ENCODE results near the gene UBE2M.

Gene UBE2M

DNA sequence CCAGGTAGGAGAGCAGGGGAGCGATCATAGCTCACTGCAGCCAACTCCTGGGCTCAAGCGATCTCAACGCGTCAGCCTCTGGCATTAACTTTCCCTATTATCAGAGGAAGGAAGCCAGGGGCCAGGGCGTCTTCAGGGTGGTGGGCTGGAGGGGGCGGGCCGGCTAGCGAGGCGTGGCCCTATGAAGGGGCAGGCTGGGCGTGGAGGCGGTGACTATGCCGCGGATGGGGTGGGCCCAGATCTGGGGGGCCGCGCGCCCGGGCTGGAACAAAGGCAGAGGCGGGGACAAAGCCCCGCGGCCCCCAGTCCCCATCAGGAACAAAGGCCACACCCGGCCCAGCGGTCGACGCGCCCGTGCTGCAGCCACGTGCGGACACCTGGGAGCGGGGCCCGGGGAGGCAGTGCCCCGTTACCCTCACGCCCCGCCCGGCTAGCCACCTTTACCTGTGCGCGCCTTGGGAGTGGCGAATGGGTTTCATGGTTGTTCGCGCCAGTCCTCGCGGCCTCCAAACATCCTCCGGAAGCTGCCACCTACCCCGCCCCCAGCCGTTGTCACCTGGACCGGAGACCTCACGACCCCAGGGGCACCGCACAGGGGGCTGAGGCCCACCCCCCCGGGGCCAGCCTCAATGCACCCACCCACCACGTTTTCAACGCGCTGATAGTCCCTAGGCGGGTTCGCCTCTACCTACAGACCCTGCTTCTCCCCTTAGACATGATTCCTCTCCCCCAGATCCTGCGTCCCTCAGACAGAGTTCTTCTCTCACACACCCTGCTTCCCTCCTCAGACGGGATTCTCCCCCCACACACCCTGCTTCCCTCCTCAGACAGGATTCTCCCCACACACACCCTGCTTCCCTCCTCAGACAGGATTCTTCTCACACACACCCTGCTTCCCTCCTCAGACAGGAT lies 19.9 kb downstream of the UBE2M start:
- peak; percentile 81 for DNase-seq

DNA sequence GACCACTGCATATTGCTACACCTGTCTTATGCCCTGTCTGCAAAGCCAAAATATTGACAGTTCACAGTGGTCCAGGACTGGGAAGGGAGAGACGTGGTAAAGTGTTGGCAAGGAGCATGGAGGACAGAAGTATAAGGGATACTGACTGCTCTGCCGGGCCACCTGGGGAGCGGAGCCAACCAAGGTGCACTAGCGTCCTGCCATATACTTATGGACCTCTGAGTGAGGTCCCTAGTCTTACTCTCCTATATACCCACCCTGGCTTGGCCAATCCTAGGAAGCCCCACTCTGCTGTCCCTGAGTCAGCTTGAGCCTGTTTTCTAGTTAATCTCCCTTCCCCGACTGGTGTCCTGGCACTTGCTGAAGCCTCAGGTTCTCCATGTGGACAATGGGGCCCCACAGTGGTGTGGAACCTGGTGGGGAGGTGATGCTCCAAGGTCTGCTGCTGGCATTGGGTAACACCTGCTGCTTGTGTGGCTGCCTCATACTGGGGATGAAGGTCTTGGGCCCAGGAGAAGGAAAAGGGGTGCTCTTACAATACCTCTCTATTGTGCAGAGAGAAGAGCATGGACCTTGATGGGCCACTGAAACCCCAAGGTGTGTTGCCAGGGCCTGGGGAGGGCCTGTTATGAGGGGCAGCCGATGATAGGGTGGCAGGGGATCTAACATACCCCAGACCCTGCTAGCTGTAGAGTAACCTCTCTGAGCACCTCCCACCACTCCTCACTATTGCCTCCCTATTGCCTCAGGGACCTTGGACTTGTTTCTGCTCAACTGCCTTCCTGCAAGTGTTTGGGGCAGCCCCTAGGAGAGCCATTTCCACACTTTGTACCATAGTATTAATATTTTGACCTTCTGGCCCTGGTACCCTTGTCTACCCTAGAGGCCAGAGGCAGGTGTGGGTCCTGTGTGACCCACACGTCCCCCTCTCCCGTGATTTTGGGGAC lies 21.3 kb downstream of the UBE2M start:
- no peak for DNase-seq

DNA sequence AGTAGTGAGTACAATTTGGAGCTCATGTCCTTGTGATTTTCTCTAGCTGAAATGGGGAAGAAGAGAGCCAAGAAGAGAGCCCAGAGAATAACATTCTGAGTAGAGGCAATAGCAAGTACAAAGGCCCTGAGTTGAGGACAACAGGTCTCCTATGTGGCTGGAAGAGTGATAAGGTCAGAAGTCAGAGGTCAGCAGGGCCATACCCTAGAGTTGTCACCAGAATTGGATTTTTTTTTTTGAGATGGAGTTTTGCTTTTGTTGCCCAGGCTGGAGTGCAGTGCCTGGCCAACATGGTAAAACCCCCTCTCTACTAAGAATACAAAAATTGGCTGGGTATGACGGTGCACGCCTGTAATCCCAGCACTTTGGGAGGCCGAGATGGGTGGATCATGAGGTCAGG lies 22.6 kb downstream of the UBE2M start:
- no peak for DNase-seq

DNA sequence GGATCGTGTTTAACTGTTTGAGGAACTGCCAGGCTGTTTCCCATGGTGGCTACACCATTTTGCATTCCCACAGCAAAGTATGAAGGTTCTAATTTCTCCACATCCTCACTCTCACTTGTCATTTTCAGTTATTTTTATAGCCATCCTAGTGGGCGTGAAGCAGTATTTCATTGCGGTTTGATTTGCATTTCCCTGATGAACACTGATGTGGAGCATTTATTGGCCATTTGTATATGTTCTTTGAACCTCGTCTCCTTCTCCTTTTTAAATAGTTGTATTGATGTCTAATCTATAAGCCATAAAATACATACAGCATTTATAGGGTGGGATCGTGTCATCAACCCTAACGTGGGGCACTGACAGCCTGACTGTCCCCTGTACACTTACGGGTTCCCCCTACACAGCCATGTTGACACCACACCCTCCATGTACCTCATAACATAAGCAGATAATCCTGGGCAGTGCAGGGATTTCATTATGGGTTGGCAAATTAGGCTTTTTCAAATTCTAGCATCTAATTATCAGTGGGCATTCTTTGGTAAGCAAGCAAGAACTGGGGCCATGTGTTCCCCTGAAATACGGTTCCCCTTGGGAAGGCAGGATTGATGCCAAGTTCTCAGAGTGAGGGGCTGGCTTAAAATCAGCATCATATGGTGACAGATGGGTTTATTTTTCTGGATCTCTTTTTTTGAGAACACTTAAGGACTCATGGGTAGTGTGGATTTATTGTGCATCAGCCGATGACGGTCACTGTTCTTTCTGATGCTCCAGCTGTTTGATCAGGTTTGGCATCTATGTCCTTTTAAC lies 27.2 kb downstream of the UBE2M start:
- DNase-seq: no peak

DNA sequence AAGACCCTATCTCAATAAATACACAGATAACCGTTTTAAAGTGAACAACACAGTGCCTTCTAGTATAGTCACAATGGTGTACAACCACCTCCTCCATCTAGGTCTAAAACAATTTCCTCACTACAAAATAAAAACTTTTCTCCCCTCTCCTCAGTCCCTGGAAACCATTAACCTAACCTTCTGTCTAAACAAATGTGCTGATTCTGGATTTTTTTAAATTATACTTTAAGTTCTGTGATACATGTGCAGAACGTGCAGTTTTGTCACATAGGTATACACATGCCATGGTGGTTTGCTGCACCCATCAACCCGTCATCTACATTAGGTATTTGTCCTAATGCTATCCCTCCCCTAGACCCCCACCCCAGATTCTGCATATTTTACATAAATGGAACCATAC lies 29.0 kb downstream of the UBE2M start:
- no peak for DNase-seq

DNA sequence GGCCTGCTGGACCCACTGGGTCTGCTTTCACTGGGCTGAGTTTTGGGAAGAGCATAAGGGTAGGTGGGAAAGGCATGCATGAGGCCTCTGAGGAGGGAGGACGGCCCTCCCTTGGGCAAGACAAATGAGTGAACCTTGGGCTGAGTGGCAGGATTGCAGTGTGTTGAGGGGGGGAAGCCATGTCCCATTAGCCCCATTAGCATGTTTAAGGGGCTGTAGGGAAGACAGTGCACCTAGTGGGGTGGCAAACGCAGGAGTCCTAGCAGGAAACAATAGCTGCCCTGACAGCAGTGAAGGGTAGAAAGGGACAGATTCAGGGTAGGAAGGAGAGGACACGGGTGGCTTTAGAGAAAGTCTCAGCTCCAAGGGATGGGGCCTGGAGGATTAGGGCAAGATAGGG lies 35.7 kb downstream of the UBE2M start:
- no peak for DNase-seq

DNA sequence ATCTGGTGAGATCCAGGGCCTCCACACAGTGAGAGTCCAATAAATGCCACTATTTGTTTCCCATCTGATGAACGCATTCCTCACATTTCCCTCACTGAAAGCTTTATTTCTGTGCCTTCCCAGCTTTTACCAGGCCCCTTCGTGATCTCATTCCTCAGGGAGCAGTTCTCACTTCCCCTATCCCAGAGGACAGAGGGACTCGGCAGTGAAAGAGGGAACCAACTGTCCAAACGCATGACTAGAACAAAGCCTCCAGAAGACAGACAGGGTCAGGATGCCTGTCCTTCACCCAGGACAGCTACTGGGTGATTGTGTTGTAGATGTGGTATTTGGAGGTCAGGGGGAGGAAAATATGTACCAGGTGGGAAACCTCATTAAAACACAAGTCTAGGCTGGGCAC lies 36.8 kb downstream of the UBE2M start:
- DNase-seq: no peak

DNA sequence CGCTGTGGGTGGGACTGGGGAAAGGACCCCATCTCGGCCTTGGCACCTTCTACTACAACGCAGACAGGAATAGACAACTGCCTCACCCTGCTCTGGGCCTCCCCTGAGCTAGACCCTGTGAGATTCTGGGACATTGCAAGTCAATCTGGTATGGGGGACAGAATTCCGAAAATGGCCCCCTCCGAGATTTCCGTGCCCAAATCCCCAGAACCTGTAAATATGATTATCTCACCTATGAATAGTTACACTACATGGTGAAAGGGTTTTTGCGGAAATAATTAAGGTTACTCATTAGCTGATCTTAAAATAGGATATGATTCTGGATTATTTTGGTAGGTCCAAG lies 38.2 kb downstream of the UBE2M start:
- DNase-seq: no peak

DNA sequence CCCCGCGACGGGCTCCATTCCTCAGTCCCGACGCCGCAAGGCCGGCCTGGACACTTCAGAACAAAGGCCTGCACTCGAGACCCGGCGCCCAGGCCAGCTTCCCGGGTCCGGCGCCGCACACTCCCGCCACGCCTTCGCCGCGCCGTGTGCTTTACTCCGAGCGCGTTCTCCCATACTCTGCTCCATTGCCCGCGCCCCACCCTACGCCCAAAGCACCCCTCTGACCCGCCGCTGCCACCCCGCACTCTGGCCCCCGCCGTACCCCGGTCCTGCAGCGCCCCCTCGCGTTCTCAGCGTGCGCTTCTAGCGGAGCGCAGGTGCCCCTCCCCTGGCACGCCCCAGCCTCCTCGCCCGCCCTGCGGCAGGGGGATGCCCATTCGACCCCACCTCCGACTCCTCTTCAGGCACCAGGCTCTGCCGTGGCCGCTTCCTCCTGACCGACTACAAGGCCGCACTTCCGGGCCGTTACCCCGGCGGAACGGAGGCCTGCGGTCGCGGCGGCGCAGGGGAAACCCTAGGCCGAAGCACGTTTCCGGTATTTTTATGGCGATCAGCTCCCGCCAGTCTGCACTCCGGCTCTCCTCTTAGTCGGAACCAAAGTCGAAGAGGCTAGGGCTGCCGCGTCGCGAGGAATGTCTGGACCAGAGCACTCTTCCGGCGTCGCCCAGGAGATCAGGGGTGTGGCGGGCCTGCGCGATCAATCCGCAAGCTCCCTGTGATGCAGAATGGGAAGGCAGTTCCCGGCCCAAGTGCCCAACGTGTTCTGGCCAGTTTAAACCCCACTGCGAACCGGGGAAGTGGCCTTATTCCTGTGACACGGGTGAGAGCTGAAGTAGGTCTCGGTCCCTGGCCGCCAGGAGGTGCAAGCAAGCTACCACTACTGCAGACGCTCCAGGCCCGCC lies 38.8 kb downstream of the UBE2M start, which contains the start of gene ZBTB45:
ZBTB45 (minus strand) TSS at position 456 of the 902 bp plus-strand sequence. CDS start 2,137 bp downstream, outside the sequence.
- DNase-seq: peak; percentile 96

DNA sequence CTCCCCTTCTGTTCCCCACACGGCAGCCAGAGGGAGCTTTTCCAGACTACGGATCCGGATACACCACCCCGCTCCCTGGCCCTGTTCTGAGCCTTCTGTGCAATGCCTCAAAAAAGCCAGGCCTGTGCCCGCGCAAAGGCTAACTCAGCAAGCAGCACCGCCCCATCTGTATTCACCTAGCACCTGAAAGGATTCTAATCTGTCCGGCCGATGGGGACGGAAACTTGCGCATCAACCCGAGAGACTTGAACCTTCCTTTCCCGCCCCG lies 39.4 kb downstream of the UBE2M start:
- DNase-seq: peak; percentile 80

DNA sequence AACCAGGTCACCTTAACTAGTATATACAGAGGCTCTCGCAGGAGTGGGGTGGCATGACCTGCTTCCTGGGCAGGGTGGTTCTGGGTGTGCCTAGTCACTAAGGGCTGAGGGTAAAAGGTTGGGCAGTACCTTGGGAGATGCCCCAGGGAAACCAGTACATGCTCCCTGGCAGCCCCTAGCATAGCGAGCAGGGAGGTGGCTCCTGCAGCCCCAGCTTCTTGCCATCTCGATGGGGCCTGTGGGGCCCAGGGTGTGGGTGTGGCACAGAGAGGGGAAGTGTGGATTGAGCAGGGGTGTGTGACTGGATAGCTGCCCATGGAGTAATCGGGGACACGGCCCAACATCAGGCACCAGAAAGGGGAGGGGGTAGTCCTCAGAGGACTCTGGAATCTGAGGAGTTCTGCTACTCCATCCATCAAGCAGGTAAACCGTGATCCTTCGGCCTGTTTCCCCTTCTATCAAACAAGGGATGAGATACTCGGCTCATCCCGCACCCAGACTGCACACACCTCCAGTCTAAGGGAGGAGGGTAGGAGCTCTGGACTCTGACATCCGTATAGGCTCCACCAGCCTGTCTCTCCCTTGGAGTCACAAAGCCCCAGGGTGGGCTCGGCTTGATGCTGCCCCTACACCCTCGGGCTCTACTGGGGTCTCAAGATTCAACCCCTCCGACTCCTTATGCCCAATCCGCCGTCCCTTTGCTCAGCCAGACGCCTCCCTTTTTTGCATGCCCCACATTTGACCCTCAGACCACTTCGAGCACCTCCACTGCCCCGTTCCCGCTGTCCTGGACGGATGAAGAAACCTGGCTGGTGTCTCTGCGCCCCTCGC lies 39.9 kb downstream of the UBE2M start:
- DNase-seq: peak; percentile 62

DNA sequence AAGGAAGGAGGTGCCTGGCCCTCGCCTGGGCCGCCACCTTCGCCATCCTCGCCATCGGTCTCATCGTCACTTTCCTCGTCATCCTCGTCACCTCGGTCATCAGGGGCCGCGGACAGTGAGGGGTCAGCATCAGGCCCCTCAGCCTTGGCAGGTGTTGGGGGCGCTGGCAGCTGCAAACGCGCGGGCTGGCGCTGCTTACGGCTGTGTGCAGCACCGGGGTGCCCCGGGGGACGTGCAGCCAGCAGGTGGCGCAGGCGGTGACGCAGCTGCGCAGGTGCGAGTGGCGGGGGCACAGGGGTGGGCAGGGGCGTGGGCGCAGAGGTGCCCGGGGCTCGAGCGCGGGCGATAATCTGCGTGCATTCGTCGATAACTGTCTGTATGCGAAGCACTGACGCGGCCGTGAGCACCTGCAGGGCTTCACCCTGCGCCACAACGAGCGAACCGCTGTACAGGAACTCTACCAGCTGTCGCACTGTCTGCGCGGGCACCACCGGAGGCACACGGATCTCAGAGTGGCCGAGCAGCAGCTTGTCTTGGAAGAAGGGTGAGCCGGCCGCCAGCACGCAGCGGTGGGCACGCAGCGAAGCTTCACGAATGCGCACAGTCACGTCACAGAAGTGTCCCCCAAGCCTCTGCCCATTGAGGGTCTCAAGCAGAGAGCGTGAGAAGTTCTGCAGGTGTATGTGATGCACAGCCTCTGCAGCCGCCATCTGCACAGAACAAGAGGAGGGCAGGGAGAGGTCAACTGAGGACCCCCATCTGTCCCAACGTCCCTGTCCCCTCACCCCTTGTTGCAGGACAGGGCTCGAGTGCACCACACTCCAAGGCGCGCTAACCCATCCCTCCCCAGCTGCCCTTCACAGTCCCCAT lies 41.2 kb downstream of the UBE2M start:
- DNase-seq: peak; percentile 56

DNA sequence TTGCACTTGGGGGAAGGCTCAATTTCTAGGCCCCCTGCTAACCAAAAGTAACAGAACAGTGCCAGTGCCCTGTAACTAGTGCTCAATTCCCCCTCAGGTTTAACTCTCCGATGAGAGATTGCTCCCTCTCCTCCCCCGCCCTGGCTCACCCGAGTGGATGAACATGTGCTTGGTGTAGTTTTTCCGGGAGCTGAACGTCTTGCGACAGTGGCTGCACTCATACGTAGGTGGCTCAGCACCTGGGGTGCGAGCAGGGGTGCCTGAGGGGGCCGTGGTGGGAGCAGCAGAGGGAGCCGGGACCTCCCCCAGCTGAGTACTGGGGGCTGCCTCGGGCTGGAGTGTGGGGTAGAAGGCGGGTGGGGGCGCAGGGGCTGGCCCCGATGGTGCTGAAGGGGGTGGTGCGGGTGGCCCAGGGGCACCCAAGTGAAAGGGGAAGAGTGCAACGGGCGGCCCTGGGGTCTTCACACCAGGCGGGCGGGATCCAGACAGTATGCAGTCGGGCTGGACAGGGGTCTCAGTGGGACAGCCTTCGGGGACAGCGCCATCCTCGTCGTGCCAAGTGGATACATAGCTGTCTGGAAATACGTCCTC lies 42.1 kb downstream of the UBE2M start:
- DNase-seq: no peak

DNA sequence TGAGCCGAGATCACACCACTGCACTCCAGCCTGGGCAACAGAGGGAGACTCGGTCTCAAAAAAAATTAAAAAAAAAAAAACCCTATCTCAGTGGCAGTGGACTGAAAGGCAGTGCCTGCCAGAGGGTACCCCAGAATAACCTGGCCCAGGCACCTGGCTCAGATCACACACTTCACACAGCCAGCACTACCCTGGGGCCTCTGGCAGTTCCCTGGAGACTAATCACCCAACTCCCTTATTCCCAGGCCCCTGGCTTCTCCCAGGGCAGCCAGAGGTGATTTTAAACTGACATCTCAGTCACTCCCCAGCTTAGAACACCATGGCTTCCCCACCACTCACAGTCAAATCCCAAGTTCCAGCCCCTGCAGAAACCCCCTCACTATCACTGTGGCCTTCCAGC lies 43.2 kb downstream of the UBE2M start:
- DNase-seq: no peak

DNA sequence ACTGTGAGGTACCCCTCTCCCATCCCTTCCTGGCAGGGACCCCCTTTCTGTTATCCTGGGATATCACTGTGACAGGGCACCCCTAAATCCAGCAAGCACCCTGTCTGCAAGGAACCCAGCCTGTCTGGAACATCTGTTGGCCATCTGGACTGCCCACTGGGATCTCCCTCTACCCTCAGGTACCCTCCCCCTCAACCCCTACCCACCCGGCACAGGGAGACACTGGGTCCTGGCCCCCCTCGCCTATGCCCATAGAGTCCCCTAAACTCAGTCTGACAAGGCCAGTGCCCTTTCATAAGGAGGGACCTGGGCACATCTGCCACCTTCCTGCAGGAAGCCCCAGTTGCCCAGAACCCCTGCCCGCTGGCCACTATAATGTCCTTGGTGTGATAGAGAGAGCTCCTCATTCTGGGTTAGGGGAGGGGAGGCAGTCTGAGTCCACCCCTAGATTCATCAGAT lies 43.8 kb downstream of the UBE2M start:
- DNase-seq: peak; percentile 70

DNA sequence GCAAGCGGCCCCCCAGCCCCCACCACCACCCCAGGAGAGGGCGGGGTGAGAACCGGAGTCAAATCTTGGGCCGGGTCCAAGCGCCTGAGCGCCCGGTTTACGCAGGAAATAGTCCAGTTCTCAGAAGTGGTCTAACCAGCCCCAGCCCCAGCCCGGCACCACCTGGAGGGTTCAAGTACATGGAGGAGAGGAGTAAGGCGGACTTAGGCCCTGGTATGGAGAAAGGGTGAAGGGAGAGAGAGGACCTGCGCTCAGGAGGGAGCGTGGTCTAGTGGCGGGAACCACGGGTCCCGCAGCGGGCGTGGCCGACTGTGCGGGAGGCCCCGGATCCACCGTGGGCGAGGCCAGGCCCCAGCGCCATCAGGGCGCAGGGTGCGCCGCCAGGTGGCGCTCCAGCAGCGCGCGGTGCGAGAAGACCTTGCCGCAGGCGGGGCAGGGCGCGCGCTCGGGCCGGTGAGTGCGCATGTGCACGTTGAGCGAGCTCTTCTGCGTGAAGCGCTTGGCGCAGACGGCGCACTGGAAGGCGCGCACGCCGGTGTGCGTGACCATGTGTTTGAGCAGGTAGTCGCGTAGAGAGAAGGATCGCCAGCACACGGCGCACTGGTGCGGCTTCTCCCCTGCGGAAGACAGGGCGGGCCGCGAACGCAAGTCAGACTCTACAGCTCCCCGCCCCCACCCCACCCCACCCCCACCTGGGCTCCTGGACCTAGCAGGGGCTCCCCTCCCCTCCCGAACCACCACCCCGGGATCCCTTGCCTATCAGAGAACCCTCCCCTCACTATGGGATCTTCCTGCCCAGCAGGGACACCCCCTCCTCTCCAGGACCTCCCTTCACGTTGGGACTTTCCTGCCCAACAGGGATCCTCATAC lies 44.5 kb downstream of the UBE2M start:
- DNase-seq: peak; percentile 98

DNA sequence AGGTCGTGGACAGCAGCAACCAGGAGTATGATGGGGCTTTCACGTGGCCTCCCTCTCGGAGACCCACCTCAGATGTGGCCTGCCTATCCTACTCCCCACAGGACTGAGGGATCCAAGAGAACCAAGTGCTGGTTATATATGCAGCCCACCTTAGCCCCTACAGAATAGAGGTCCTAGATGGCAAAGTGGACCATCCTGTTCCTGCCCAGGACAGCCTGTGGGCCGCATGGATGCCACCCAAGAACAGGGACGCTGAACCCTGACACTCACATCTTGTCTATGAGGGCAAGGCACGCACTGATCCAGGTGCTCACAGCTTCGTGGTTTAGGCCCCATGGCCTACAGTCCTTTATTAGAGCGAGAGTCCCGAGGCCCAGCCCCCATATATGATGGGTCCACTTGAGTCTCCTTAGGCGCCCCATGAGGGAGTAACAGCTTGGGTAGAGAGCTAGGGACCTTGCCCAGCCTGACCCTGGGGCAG lies 45.2 kb downstream of the UBE2M start:
- no peak for DNase-seq
